Activated CD8-positive, alpha-beta memory T cell treated with anti-CD3 and anti-CD28 coated beads for 36 hours (primary cell): ENCODE measurements around the gene STUM. TPM values are rescaled to one million over a fixed set of nuclear protein-coding genes. Genes with fewer than 3 reads are reported as not detected.
"Not testable (repeated sequence)": the region's sequence is repeated elsewhere in the genome, so short reads cannot be mapped to it uniquely, and the experiment has no call there.

Experiments used
- CTCF ChIA-PET: fragments of 350-600 bp; sonication (Branson Sonifier 250); formaldehyde crosslinking; loops from one replicate; lab custom pipeline; 2021; ENCODE audit warnings: antibody characterized with exemption; lab: Charles Lee
- POLR2A ChIA-PET: fragments of 350-600 bp; sonication (Branson Sonifier 250); formaldehyde crosslinking; loops from one replicate; lab custom pipeline; 2021; ENCODE audit warnings: antibody characterized with exemption; lab: Charles Lee
- total RNA-seq, 2 experiments: library from RNA; stranded (reverse); gene quantifications; one replicate each; pipeline ENCODE4 v1.2.3, GENCODE V29; 2021

STUM gene, protein sequence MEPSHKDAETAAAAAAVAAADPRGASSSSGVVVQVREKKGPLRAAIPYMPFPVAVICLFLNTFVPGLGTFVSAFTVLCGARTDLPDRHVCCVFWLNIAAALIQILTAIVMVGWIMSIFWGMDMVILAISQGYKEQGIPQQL
- not detected for total RNA-seq

DNA sequence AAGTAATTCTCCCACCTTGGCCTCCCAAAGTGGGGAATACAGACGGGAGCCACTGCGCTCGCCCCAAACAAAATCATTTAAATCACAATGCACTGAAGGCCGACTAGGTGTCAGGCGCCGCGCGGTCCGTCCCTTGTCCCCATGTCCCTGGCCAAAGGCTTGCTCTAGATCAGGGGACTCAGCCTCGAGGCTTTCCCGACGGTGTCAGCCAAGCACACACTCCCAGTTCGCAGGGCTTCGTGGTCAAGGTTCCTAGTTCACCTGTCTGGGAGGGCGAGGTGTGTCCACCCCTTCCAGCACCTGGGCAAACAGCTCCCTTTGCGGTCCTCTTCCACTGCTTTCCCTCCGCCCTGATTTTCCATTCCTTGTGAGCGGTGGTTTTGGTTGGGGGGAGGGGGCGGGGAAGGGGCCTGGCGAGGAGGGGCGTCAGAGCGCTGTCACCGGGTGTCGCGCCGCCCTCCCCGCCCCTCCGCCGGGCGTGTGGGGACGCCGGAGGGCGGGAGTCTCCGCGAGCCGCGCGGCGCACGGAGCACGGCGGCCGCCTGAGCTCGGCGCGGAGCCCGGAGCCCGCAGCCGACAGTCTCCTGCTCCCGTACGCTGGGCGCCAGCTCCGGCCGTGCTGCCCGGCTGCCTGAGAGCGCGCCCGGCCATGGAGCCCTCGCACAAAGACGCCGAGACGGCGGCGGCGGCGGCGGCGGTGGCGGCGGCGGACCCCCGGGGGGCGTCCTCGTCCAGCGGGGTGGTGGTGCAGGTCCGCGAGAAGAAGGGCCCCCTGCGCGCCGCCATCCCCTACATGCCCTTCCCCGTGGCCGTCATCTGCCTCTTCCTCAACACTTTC lies at the start of gene STUM:
STUM (plus strand) TSS at position 509 of the 838 bp plus-strand sequence; CDS start at position 650, 141 bp downstream.
- ChIA-PET POLR2A (no interaction called here), CTCF (interaction anchor here (0.6 to 2.7 kb wide), 4 partner anchors 61 to 242 kb away, joined by 4 to 8 read pairs (median 6); partner anchors contain the start of gene PARP1)

DNA sequence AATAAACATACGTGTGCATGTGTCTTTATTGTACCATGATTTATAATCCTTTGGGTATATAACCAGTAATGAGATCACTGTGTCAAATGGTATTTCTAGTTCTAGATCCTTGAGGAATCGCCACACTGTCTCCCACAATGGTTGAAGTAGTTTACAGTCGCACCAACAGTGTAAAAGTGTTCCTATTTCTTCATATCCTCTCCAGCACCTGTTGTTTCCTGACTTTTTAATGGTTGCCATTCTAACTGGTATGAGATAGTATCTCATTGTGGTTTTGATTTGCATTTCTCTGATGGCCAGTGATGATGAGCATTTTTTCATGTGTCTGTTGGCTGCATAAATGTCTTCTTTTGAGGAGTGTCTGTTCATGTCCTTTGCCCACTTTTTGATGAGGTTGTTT lies 48.9 kb upstream of the STUM start:
- CTCF ChIA-PET, POLR2A ChIA-PET: not testable (repeated sequence)

DNA sequence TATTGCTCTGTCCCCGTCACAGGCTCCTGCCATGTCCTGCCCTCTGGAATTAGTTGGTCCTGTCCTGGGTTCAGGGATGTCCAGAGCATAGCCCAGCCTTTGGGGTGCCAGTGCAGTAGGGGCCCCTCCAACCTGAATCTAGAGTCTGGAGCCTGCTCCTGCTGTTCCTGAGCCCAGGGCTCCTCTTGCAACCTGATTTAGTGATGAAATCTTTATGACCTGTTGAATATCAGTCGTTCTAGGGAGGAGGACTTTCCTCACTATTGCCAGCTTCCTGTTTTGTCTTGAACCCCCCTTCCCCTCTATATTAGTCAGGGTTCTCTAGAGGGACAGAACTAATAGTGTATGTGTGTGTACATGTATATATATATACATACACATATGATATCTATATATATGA lies 42.5 kb upstream of the STUM start:
- ChIA-PET POLR2A (no interaction called here), CTCF (no interaction called here)

DNA sequence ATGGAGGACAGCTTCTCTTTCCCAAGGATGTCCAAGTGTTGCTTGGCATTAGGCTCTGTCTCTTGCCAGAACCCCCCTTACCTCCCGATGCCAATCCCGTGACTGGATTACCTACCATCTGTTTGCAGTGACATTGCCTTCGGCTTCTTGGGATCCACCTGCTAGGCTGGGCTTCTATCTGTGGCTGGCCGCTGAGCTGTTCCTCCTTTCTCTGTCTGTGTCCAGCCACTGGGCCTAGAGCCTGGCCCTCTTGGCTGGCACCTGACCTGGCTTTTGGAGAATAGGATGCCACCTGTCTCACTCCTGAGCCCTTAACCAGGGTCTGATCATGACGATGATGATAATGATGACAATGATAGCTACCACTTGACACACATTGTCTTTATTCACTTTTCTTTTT lies 41.6 kb upstream of the STUM start:
- ChIA-PET CTCF (no interaction called here), POLR2A (no interaction called here)

DNA sequence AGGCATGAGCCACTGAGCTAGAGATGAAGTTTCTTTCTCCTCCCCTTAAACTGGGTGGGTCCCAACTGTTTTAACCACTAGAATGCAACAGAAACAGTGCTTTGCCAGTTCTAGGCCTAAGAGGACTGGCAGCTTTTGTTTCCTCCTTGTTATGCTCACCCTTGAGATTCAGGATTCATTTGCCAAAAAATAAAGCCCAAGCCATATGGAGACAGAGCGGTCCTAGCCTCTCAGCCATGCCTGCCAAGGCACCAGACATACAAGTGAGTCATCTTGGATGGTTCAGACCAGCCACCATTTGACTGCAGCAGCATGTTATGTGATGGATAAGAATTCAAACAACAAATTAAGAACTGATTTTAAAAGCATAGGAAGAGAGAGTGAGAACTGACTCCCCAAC lies 38.1 kb upstream of the STUM start:
- ChIA-PET CTCF (interaction anchor here (0.8 kb wide), 1 partner anchor 85 kb away, joined by 3 read pairs; no protein-coding TSS in a partner anchor), POLR2A (no interaction called here)

DNA sequence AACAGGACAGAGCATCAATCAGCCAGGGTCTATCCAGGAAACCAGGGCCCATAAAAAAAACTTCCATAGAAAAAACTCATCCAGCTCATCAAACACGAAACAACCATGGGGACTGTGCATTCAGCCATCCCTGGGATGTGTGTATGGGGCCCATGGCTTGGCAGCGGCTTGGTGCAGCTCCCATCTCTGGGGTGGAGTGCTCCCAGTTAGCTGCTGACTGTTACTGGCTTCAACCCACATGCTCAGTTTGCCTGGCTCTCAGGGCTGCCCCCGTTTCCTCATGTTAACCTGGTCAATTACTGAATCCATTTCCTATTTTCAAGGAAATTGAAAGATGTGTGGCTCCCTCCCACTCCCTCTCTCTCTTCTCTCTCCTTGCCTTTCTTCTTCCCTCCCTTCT lies 37.3 kb upstream of the STUM start:
- ChIA-PET CTCF (no interaction called here), POLR2A (no interaction called here)

DNA sequence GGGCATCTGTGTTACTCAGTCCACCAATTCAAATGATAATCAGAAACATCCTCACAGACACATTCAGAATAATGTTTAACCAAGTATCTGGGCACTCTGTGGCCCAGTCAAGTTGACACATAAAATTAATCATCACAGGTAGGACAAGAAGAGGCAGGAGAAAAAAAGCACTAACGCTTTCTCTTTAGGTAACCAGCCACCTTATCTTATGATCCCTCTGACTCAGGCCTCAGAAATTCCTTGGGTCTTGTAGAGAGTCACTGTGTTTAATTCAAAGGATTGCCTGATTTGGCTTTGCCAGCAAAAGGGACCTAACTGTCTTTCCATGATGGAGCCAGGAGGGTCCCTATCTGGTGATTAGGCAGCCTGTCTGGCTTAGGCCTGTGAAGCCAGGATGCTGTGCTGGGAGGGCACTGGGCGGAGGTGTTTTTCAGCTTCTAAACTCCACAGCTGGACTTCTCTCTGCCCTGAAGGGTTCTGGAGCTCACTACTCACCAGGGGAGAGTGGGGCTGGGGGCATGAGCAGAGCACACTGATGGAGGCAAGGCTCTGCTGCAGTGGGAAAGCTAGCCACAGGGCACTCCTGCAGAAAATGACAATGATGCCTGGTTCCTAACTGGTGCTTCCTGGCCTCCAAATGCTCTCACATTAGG lies 36.4 kb upstream of the STUM start:
- CTCF ChIA-PET, result no interaction called here
- POLR2A ChIA-PET, result no interaction called here

DNA sequence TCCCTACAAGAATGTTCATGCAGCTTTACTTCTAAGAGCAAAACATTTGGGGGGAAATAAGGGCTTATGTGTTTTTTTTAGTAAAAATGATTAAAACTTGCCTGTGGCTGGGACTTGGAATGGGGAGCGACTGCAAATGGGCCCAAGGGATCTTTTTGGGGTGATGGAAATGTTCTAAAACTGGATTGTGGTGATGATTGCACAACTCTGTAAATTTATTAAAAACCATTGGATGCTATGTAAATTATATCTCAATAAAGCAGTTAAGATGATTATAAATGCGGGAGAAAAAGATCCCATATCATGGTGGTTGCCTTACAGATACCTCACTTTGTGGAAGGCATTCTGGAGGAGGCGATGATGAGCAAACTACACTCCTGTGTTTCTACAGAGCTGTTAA lies 30.2 kb upstream of the STUM start:
- POLR2A ChIA-PET, result no interaction called here
- CTCF ChIA-PET, result no interaction called here

DNA sequence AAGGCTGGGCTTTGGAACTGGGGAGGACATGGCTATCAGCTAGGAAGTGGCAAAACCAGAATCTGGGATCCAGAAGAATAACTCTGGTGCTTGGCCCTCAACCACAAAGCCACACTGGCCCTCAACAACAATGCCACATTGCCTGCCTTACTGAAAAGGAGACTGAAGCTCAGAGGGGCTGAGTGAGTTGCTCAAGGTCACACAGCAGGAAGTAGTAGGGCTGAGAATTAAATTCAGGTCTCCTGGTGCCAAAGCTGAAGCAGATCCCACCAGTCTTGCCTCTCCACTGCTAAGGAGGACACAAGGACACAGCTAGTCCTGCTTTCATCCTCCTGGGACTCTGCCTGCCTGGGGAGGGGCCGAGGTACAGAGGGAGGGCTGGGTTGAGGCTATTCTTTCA lies 29.4 kb upstream of the STUM start:
- CTCF ChIA-PET, result no interaction called here
- POLR2A ChIA-PET, result no interaction called here

DNA sequence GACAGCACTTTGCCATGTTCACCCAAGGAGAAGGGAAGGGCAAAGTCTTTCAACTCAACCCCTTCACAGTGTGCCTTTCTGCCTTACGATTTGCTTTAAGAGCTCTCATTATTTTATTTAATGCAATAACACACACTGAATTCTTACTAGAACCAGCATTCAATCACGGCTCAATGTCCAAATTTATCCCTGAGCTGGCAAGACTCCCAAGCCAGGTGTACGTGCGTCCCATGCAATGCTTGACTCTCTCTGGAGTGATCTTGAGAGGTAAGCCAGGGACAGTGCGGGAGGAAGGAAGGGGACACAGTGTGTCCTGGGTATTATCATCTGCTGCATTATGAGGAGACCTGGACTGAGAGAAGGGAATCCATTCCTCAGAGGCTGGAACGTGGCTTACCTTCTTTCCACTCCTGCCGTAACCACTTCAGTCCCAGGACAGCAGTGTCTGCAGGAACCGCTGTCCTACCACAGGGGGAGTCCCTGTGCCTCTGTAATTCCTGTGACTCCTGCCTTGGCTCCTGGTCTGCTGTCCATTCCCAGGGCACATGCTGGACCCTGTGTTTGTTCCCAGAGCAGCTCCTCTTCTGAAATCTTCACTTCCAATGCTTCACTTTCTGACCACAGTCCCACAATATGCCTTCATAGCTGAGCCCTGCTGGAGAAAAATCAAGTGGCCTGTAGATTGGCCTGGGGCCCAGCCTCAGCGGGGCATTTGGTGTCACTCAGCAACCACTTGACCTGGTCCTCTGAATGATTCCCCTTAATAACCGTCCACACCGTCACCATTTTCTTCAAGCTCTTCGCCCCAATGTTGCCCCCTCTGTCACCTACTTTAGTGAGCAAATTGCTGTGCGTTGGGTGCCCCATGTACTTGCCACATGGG lies 28.6 kb upstream of the STUM start:
- ChIA-PET POLR2A (no interaction called here), CTCF (interaction anchor here (1.5 kb wide), 1 partner anchor 12 kb away, joined by 4 read pairs; no protein-coding TSS in a partner anchor)

DNA sequence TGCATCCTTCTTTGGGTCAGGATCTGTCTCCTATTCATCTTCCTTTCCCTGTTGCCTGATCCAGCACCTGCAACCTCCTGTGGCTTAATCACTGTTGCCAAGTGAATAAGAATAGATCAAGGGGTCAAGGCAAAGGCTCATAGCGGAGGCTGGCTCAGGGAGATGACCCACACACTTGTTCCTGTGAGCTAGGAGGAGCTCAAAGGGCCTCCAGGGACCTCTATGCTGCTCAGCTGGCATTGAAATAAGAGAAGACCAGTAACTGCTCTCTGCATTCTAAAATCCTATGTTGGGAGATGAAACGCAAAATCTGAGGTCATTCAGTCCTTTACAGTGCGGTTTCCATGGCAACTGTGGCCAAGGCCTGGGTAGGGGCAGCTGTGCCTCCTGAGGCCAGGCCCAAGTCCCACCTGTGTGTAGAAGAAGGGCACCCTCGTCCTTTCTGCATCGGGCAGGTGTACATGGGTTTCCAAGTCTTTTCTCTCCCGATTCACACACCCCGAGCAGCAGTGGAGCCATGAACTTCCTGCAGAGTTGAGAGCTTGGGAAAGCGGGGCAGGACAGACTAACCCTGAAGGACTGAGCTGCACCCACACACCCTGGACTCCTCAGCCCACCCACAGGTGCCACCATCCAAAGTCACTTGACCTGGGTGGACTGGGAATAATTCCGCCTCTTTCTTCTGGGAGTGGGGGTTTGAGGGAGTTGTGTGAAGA lies 27.8 kb upstream of the STUM start:
- CTCF ChIA-PET, result interaction anchor here (0.7 to 1.5 kb wide), 2 partner anchors 11 to 131 kb away, joined by 3 to 4 read pairs; no protein-coding TSS in a partner anchor
- POLR2A ChIA-PET, result no interaction called here

DNA sequence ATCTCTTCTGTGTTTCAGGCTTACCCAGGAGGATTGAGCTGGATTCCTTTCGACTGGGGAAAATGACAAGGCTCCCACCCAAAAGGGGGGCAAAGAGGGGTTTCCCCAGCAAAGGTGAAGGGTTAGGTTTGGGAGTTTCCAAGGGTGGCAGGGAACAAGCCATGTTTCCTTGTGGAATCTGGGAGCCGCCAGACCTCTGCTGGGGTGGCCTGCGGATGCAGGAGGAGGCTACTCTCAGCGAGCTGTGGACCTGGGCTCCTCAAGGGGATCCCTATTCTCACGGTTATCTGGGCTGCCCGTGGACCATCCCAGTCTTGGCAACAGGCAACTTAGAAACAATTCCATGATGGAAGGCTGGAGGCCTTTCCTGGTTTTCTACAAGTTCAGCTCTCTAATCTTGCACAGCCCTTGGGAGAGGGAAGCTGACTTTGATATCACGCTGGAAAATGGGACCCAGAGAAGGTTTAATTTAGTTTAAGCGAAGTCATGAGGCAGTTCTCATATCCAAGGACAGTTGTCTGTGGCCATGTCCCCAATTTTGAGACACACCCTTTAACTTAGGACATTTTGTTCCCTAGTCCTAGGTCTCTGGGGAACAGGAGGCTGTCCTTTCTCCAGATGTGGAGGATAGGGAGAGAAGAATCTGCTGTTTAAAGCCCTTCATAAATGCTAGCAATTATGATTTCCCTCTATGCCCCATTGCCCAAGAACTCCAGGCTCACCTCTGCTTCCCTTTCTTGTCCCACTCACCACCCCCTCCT lies 24.7 kb upstream of the STUM start:
- CTCF ChIA-PET, result interaction anchor here (1.1 kb wide), 1 partner anchor 23 kb away, joined by 3 read pairs; no protein-coding TSS in a partner anchor
- POLR2A ChIA-PET, result no interaction called here

DNA sequence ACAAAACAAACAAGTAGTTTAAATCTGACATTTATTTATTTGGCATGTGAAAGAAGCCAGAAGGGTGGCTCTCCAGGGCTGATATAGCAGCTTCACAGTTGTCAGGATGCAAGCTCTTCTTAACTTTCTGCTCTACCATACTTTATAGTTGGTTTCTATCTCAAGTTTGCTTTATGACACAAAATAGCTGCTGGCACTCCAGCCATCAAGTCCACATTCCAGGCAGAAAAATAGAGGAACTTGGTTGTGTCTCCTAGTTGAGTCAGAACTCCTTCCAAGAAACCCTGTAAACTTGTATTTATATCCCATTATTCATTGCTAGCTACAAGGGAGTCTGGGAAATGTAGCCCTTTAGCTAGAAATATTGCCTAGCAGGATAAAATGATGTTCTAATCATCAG lies 24.0 kb upstream of the STUM start:
- ChIA-PET CTCF (interaction anchor here (1.1 kb wide), 1 partner anchor 22 kb away, joined by 3 read pairs; no protein-coding TSS in a partner anchor), POLR2A (no interaction called here)

DNA sequence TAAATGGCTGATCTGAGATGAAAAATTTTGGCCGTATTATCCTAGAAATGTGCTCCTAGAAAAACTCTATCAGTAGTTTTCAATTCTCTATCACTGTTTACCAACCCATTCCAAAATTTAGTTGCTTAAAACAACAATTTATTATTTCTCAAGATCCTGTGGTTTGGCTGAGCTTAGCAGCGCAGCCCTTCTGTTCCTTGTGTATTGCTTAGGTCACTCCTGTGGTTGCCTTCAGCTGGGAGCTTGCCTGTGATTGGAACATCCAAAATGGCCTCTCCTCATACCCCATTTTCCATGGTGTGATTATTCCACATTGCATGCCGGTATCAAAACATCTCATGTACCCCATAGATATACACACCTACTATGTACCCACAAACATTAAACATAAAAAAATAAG lies 22.8 kb upstream of the STUM start:
- ChIA-PET CTCF (no interaction called here), POLR2A (no interaction called here)

DNA sequence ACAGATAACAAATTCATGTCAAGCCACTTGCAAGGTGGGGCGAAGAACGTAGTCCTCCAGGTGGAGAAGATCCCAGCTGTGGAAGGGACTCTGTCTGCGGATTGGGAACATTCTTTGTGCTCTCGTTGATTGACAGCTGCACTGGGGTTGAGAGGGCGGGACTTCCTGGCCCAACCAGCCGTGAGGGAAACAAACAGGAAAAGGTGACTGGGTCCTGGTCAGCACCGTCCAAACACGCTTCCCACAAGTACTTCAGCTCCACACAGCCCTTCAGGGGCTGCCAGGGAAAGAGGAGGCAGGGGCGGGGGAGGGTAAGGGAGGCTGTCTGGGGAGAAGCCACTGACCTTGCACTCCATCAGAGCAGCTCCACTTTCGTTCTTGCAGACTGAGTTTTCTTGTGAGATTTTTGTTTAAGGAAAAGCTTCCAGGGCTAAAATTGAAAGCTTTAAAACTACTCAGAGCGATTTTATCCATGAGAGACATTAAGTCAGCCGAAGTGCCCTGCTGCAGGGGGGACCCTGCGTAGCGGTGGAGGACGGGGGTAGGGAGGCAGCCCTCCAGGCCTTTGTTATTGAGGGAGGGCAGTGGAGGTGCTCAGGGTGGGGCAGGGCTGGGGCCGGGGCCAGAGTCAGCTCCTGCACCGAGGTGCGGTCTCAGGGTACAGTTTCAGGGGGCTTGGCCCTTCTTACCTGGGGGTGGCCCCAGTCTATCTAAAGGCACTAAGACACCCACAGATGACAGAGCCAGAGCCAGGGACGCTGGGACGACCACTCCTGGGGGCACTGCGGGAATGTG lies 21.6 kb upstream of the STUM start:
- POLR2A ChIA-PET, result interaction anchor here (0.8 kb wide), 1 partner anchor 1368 kb away, joined by 3 read pairs; no protein-coding TSS in a partner anchor
- CTCF ChIA-PET, result interaction anchor here (0.6 kb wide), 1 partner anchor 377 kb away, joined by 3 read pairs; no protein-coding TSS in a partner anchor

DNA sequence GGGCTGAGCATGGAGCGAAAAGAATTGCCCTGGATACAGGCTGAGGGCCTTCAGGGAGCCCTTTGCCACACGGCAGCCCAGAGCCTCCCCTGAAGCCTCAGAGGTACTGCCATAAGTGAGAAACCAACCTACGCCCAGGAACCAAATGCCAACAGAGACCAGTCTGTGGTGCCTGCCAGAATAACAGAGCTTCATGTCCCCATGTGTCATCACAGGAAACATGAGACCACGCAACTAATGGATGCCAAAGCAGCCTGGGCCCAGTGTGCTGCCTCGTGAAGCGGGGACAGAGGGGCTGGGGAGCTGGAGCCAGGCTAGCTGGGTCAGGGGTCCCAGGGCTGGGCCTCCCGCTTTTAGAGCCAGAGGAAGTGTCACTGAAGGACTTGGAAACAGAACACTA lies 18.7 kb upstream of the STUM start:
- ChIA-PET POLR2A (no interaction called here), CTCF (no interaction called here)

DNA sequence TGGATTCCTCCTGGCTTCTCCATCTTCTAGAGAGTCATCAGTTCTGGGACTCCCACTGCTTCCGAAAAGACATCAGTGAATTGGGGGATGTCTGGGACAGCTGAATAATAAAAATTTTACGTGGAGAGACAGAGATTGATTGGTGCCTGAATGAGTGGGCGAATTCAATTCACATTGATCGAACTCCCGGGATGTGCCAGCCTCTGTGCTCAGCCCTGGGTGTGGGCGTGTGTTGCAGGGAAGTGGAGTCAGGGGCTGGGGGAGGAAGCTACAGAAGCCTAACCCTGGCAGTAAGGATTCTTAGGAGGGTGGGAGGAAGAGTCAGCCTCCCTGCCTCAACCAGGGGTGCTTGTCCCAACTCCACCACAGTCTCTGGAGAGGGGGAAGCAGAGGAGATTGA lies 18.0 kb upstream of the STUM start:
- ChIA-PET POLR2A (no interaction called here), CTCF (no interaction called here)
